SK-N-SH (cell line): ENCODE measurements around the gene ABHD17B.

Source experiments
- CTCF ChIP-seq: fragments of 200-600 bp; sonication (generic); IDR thresholded peaks from 2 replicates; pipeline ENCODE4 v1.6.1; 2017; ENCODE audit warnings: antibody characterized with exemption, mild to moderate bottlenecking, moderate library complexity
- EP300 ChIP-seq, 2 experiments: IDR thresholded peaks; 2 replicates each; pipeline versions ENCODE4 v1.4.0 to v1.6.1; 2012; ENCODE audit warnings: borderline replicate concordance in 1 of 2, low read depth in 1 of 2, low read length in 1 of 2
- JUND ChIP-seq: IDR thresholded peaks from 2 replicates; pipeline ENCODE4 v1.4.0; 2012
- MEF2A ChIP-seq: IDR thresholded peaks from 2 replicates; pipeline ENCODE4 v1.4.0; 2012; ENCODE audit warnings: low read depth, borderline replicate concordance
- RCOR1 ChIP-seq: fragments of 150-350 bp; IDR thresholded peaks from 2 replicates; pipeline ENCODE4 v1.6.1; 2017; ENCODE audit warnings: antibody characterized with exemption, low read length
- TAF1 ChIP-seq: IDR thresholded peaks from 2 replicates; pipeline ENCODE4 v1.6.1; 2012; ENCODE audit warnings: low read depth, mild to moderate bottlenecking, low read length, moderate library complexity, borderline replicate concordance
- TEAD4 ChIP-seq: IDR thresholded peaks from 2 replicates; pipeline ENCODE4 v1.4.0; 2012; ENCODE audit warnings: mild to moderate bottlenecking, borderline replicate concordance; ENCODE audit not compliant: insufficient read depth
- USF2 ChIP-seq: fragments of 150-350 bp; IDR thresholded peaks from 2 replicates; pipeline ENCODE4 v1.6.1; 2017; ENCODE audit warnings: antibody characterized with exemption, low read length, low read depth, borderline replicate concordance

- TF ChIP-seq JUND (no peak), CTCF (no peak), MEF2A (no peak), TEAD4 (no peak), RCOR1 (no peak), EP300 (IDR thresholded peaks at IDR 0.05; ENCODE audit: borderline replicate concordance in 1 of 2, low read depth in 1 of 2, low read length in 1 of 2) (no peak), USF2 (no peak), TAF1 (no peak)
Measured at GRCh38 chr9:71941060-71941568, 30.1 kb upstream of the ABHD17B start.
